ENCODE data around the gene EIPR1. TPM values are rescaled to one million over a fixed set of nuclear protein-coding genes. Genes with fewer than 3 reads are reported as not detected.

The EIPR1 gene
- total RNA-seq, 4 donors from 2014 or later: 13.1 to 41.0 (median 27.4) TPM

- Histone ChIP-seq H3K4me3 (no peak overlapping the region), H3K9me3 (no peaks in the 10 kb centered on the region), H3K36me3 (no peaks in the 10 kb centered on the region), H3K27me3 (no peaks in the 10 kb centered on the region), H3K27ac (no peak overlapping the region), H3K4me1 (no peaks in the 10 kb centered on the region)
- DNase-seq: no peak
- TF ChIP-seq POLR2A (IDR thresholded peaks at IDR 0.05) (no peak), POLR2AphosphoS5 (IDR thresholded peaks at IDR 0.05) (no peak), CTCF (IDR thresholded peaks at IDR 0.05) (no peak), EP300 (IDR thresholded peaks at IDR 0.05; ENCODE audit: low read depth) (no peak)
- in situ Hi-C loops (cut with MboI; ENCODE audit: low pct_ligation_motif_present in 1 of 4, low pct_unique_long_range_greater_than_20kb in 1 of 4, low sequenced_read_pairs in 3 of 4): no loop called here
- WGBS, 2 donors (ENCODE audit: low coverage in 1 of 2): 87 to 93% methylated on average over 3 to 11 of the region's 11 CpGs
- intact Hi-C loops (cut with DNase I; ENCODE audit: low total_unique reads): no loop called here
These were observed 53.6 kb downstream of the EIPR1 start for GRCh38 chr2:3324036-3324386.

DNA sequence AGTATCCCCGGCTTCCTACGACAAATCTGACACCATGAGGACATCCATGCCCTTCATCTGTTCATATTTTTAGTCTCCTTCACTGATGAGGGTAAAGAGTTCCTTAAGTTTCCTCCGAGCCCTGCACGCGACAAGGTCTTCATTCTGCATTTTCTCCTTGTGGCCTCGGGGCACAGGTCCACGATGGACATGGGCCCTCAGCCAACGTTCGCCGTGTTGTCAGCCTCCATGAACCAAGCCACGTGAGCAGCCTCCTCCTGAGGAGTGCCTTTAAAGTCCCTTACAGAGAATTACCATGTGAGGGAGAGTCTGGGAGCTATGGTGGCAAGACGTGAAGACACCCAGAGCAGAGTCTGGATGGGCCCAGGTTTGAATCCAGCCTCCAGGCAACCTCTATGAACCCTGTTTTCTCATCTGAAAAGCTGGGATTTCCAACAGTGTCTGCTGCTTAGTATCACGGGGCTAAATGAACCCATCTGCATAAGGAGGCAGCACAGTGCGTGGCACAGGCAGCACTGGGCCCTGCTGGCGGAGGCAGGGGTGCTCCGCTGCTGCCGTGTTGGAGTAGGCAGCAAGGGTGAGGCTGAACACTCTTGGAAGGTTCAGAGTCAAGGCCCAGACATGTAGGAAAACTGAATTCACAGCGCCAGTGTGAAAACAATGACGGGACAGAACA, 54.1 kb downstream of the EIPR1 start:
- Histone ChIP-seq H3K4me3 (no peak overlapping the region), H3K36me3 (no peaks in the 10 kb centered on the region), H3K27ac (no peak overlapping the region), H3K4me1 (no peaks in the 10 kb centered on the region), H3K27me3 (no peaks in the 10 kb centered on the region), H3K9me3 (no peaks in the 10 kb centered on the region)
- DNase-seq: no peak
- intact Hi-C loops (cut with DNase I; ENCODE audit: low total_unique reads) (no loop called here), in situ Hi-C loops (cut with MboI; ENCODE audit: low pct_ligation_motif_present in 1 of 4, low pct_unique_long_range_greater_than_20kb in 1 of 4, low sequenced_read_pairs in 3 of 4) (no loop called here)
- WGBS, 2 donors (ENCODE audit: low coverage in 1 of 2): 91 to 95% methylated on average over 4 to 19 of the region's 19 CpGs
- TF ChIP-seq CTCF (IDR thresholded peaks at IDR 0.05): no peak
- no peak for TF ChIP-seq POLR2AphosphoS5 (IDR thresholded peaks at IDR 0.05)
- TF ChIP-seq POLR2A (IDR thresholded peaks at IDR 0.05): no peak
- no peak for TF ChIP-seq EP300 (IDR thresholded peaks at IDR 0.05; ENCODE audit: low read depth)

DNA sequence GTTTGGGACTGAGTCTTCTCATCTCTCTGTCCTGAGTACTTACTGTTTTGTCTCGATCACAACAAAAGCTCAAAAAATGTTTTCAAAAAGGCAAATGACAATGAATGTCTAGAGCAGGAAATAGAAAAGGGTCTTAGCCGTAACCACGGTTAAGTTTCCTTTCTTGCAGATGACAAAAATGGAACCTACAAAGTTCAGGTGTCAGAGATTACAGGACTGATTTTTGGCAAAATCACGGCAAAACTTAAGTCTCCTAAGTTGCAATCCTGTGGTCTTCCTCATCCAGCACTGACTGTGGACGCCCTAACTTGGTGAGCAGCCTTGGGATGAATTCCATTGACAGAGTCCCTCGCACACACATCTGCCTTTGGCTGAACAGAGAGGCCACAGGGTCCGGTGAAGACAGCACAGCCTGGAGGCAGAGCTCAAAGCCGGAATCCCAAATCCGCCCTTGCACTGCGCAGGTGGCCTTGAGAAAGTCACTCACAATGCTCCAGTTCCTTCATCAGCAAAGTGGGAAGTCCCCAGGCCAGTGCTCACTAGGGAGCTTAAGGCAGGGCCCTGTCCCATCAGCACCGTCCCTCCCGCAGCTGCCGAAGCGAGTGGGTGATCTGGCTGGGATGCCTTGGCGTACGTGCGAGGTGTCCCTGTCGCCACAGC, 55.2 kb downstream of the EIPR1 start:
- intact Hi-C loops (cut with DNase I; ENCODE audit: low total_unique reads) (no loop called here), in situ Hi-C loops (cut with MboI; ENCODE audit: low pct_ligation_motif_present in 1 of 4, low pct_unique_long_range_greater_than_20kb in 1 of 4, low sequenced_read_pairs in 3 of 4) (no loop called here)
- Histone ChIP-seq H3K9me3 (no peaks in the 10 kb centered on the region), H3K4me1 (no peaks in the 10 kb centered on the region), H3K27ac (no peak overlapping the region), H3K27me3 (no peaks in the 10 kb centered on the region), H3K36me3 (no peaks in the 10 kb centered on the region), H3K4me3 (no peak overlapping the region)
- DNase-seq: no peak
- 91 to 100% methylated on average over 9 to 18 of the region's 18 CpGs for WGBS, 2 donors (ENCODE audit: low coverage in 1 of 2)
- TF ChIP-seq POLR2AphosphoS5 (IDR thresholded peaks at IDR 0.05): no peak
- TF ChIP-seq EP300 (IDR thresholded peaks at IDR 0.05; ENCODE audit: low read depth): no peak
- no peak for TF ChIP-seq POLR2A (IDR thresholded peaks at IDR 0.05)
- no peak for TF ChIP-seq CTCF (IDR thresholded peaks at IDR 0.05)

GRCh38 chr2:3321825-3322224, 55.8 kb downstream of the EIPR1 start:
- Histone ChIP-seq H3K27me3 (no peaks in the 10 kb centered on the region), H3K4me1 (no peaks in the 10 kb centered on the region), H3K9me3 (no peaks in the 10 kb centered on the region), H3K27ac (no peak overlapping the region), H3K36me3 (no peaks in the 10 kb centered on the region), H3K4me3 (no peak overlapping the region)
- in situ Hi-C loops (cut with MboI; ENCODE audit: low pct_ligation_motif_present in 1 of 4, low pct_unique_long_range_greater_than_20kb in 1 of 4, low sequenced_read_pairs in 3 of 4) (no loop called here), intact Hi-C loops (cut with DNase I; ENCODE audit: low total_unique reads) (no loop called here)
- 93 to 100% methylated on average over 3 to 16 of the region's 17 CpGs for WGBS, 2 donors (ENCODE audit: low coverage in 1 of 2)
- no peak for DNase-seq
- no peak for TF ChIP-seq EP300 (IDR thresholded peaks at IDR 0.05; ENCODE audit: low read depth)
